C4-2B (cell line): ENCODE results near the gene GMDS.

Source experiments
- CTCF ChIP-seq: fragments of 450-650 bp; conservative IDR thresholded peaks from 2 replicates; pipeline ENCODE4 v1.5.1; 2017; ENCODE audit warnings: mild to moderate bottlenecking
- ZFX ChIP-seq: fragments of 450-650 bp; IDR thresholded peaks from 2 replicates; pipeline ENCODE4 v1.6.1; 2017

GRCh38 chr6:1608222-1609040 lies 637.0 kb downstream of the GMDS start:
- TF ChIP-seq CTCF, result no peak
- TF ChIP-seq ZFX, result no peak
